ENCODE measurements around the gene MAML3. TPM values are rescaled to one million over a fixed set of nuclear protein-coding genes. Genes with fewer than 3 reads are reported as not detected.

The MAML3 gene
- total RNA-seq, 2 experiments from 2014 or later, result 4.0 to 4.1 TPM

- H3K4me1 Mint-ChIP-seq (ENCODE audit: low read depth), result peaks cover 34% of the 10 kb centered on the region
- H3K27me3 Mint-ChIP-seq (ENCODE audit: low read depth), result peaks cover 11% of the 10 kb centered on the region
- no peak overlapping the region for H3K4me3 Mint-ChIP-seq
- ChIA-PET CTCF (interaction anchor here (1.0 to 1.1 kb wide), 2 partner anchors 43 to 112 kb away, joined by 3 read pairs; no protein-coding TSS in a partner anchor), POLR2A (no interaction called here)
- no peaks in the 10 kb centered on the region for H3K9me3 Mint-ChIP-seq (ENCODE audit: insufficient read depth)
- H3K27ac Mint-ChIP-seq, result no peak overlapping the region
- ATAC-seq (no peak), DNase-seq (no peak)
- peaks cover 5% of the 10 kb centered on the region for H3K36me3 Mint-ChIP-seq (ENCODE audit: low read depth)
Observed at GRCh38 chr4:140138428-140138827, 15.6 kb downstream of the MAML3 start.

GRCh38 chr4:140137671-140138070 is 16.3 kb downstream of the MAML3 start:
- no peak overlapping the region for H3K4me3 Mint-ChIP-seq
- no peaks in the 10 kb centered on the region for H3K9me3 Mint-ChIP-seq (ENCODE audit: insufficient read depth)
- H3K36me3 Mint-ChIP-seq (ENCODE audit: low read depth), result peaks cover 5% of the 10 kb centered on the region
- DNase-seq, result no peak
- no peak for ATAC-seq
- peaks cover 29% of the 10 kb centered on the region for H3K4me1 Mint-ChIP-seq (ENCODE audit: low read depth)
- peaks cover 10% of the 10 kb centered on the region for H3K27me3 Mint-ChIP-seq (ENCODE audit: low read depth)
- ChIA-PET POLR2A (no interaction called here), CTCF (interaction anchor here (1.0 to 1.1 kb wide), 2 partner anchors 43 to 113 kb away, joined by 3 read pairs; no protein-coding TSS in a partner anchor)
- no peak overlapping the region for H3K27ac Mint-ChIP-seq

- ATAC-seq (no peak), DNase-seq (no peak)
- Mint-ChIP-seq H3K4me1 (ENCODE audit: low read depth) (peaks cover 34% of the 10 kb centered on the region), H3K4me3 (no peak overlapping the region), H3K27me3 (ENCODE audit: low read depth) (peaks cover 8% of the 10 kb centered on the region), H3K27ac (no peak overlapping the region), H3K36me3 (ENCODE audit: low read depth) (peaks cover 5% of the 10 kb centered on the region), H3K9me3 (ENCODE audit: insufficient read depth) (no peaks in the 10 kb centered on the region)
- ChIA-PET CTCF (no interaction called here), POLR2A (no interaction called here)
Observed at GRCh38 chr4:140136509-140136908, 17.5 kb downstream of the MAML3 start.

- ChIA-PET POLR2A (no interaction called here), CTCF (no interaction called here)
- Mint-ChIP-seq H3K36me3 (ENCODE audit: low read depth) (peaks cover 5% of the 10 kb centered on the region), H3K27me3 (ENCODE audit: low read depth) (peaks cover 7% of the 10 kb centered on the region), H3K4me1 (ENCODE audit: low read depth) (peaks cover 26% of the 10 kb centered on the region), H3K4me3 (no peak overlapping the region), H3K9me3 (ENCODE audit: insufficient read depth) (no peaks in the 10 kb centered on the region), H3K27ac (no peak overlapping the region)
- DNase-seq (no peak), ATAC-seq (no peak)
Observed at GRCh38 chr4:140135529-140136088, 18.4 kb downstream of the MAML3 start.

- ChIA-PET CTCF (no interaction called here), POLR2A (interaction anchor here (0.7 kb wide), 1 partner anchor 13 kb away, joined by 3 read pairs; no protein-coding TSS in a partner anchor)
- DNase-seq, result no peak
- Mint-ChIP-seq H3K9me3 (ENCODE audit: insufficient read depth) (no peaks in the 10 kb centered on the region), H3K36me3 (ENCODE audit: low read depth) (peaks cover 5% of the 10 kb centered on the region), H3K4me1 (ENCODE audit: low read depth) (peaks cover 24% of the 10 kb centered on the region), H3K4me3 (no peak overlapping the region), H3K27ac (no peak overlapping the region), H3K27me3 (ENCODE audit: low read depth) (peaks cover 5% of the 10 kb centered on the region)
- ATAC-seq, result no peak
Observed at GRCh38 chr4:140134746-140135425, 19.1 kb downstream of the MAML3 start.

GRCh38 chr4:140133576-140133975 is 20.4 kb downstream of the MAML3 start:
- no peak overlapping the region for H3K27ac Mint-ChIP-seq
- peaks cover 24% of the 10 kb centered on the region for H3K4me1 Mint-ChIP-seq (ENCODE audit: low read depth)
- H3K27me3 Mint-ChIP-seq (ENCODE audit: low read depth), result peaks cover 5% of the 10 kb centered on the region
- ATAC-seq (no peak), DNase-seq (no peak)
- no peak overlapping the region for H3K4me3 Mint-ChIP-seq
- ChIA-PET CTCF (interaction anchor here (1.1 to 2.4 kb wide), 4 partner anchors 9 to 13 kb away, joined by 3 to 7 read pairs (median 6); no protein-coding TSS in a partner anchor), POLR2A (interaction anchor here (2.0 kb wide), 1 partner anchor 17 kb away, joined by 6 read pairs; no protein-coding TSS in a partner anchor)
- H3K36me3 Mint-ChIP-seq (ENCODE audit: low read depth), result peaks cover 5% of the 10 kb centered on the region
- no peaks in the 10 kb centered on the region for H3K9me3 Mint-ChIP-seq (ENCODE audit: insufficient read depth)

- peaks cover 14% of the 10 kb centered on the region for H3K4me1 Mint-ChIP-seq (ENCODE audit: low read depth)
- H3K27ac Mint-ChIP-seq, result no peak overlapping the region
- H3K9me3 Mint-ChIP-seq (ENCODE audit: insufficient read depth), result no peaks in the 10 kb centered on the region
- ChIA-PET CTCF (interaction anchor here (0.8 to 2.4 kb wide), 5 partner anchors 9 to 44 kb away, joined by 3 to 7 read pairs (median 4); no protein-coding TSS in a partner anchor), POLR2A (interaction anchor here (0.9 to 2.0 kb wide), 3 partner anchors 11 to 18 kb away, joined by 3 to 6 read pairs (median 3); no protein-coding TSS in a partner anchor)
- no peak overlapping the region for H3K4me3 Mint-ChIP-seq
- no peak for ATAC-seq
- DNase-seq, result no peak
- H3K36me3 Mint-ChIP-seq (ENCODE audit: low read depth), result peaks cover 2% of the 10 kb centered on the region
- H3K27me3 Mint-ChIP-seq (ENCODE audit: low read depth), result no peaks in the 10 kb centered on the region
Observed at GRCh38 chr4:140131675-140132229, 22.2 kb downstream of the MAML3 start.

- no peak for ATAC-seq
- Mint-ChIP-seq H3K27ac (no peak overlapping the region), H3K4me1 (ENCODE audit: low read depth) (peaks cover 18% of the 10 kb centered on the region), H3K4me3 (no peak overlapping the region), H3K36me3 (ENCODE audit: low read depth) (peaks cover 3% of the 10 kb centered on the region), H3K9me3 (ENCODE audit: insufficient read depth) (no peaks in the 10 kb centered on the region), H3K27me3 (ENCODE audit: low read depth) (no peaks in the 10 kb centered on the region)
- POLR2A ChIA-PET, result interaction anchor here (0.6 to 1.0 kb wide), 2 partner anchors 35 to 185 kb away, joined by 3 read pairs; no protein-coding TSS in a partner anchor
- CTCF ChIA-PET, result interaction anchor here (1.1 kb wide), 1 partner anchor 18 kb away, joined by 3 read pairs; no protein-coding TSS in a partner anchor
- no peak for DNase-seq
Observed at GRCh38 chr4:140130677-140131076, 23.3 kb downstream of the MAML3 start.

- ChIA-PET CTCF (interaction anchor here (0.7 to 1.1 kb wide), 2 partner anchors 11 to 75 kb away, joined by 3 to 4 read pairs; no protein-coding TSS in a partner anchor), POLR2A (no interaction called here)
- Mint-ChIP-seq H3K4me1 (ENCODE audit: low read depth) (peaks cover 28% of the 10 kb centered on the region), H3K4me3 (no peak overlapping the region), H3K36me3 (ENCODE audit: low read depth) (peaks cover 5% of the 10 kb centered on the region), H3K9me3 (ENCODE audit: insufficient read depth) (no peaks in the 10 kb centered on the region), H3K27me3 (ENCODE audit: low read depth) (no peaks in the 10 kb centered on the region), H3K27ac (no peak overlapping the region)
- no peak for DNase-seq
- ATAC-seq, result no peak
Observed at GRCh38 chr4:140127422-140127821, 26.6 kb downstream of the MAML3 start.

GRCh38 chr4:140126261-140126660 is 27.7 kb downstream of the MAML3 start:
- Mint-ChIP-seq H3K27ac (no peak overlapping the region), H3K4me1 (ENCODE audit: low read depth) (peaks cover 25% of the 10 kb centered on the region), H3K9me3 (ENCODE audit: insufficient read depth) (no peaks in the 10 kb centered on the region), H3K27me3 (ENCODE audit: low read depth) (no peaks in the 10 kb centered on the region), H3K36me3 (ENCODE audit: low read depth) (peaks cover 8% of the 10 kb centered on the region), H3K4me3 (no peak overlapping the region)
- ChIA-PET POLR2A (no interaction called here), CTCF (no interaction called here)
- ATAC-seq, result no peak
- DNase-seq, result no peak

- no peak for ATAC-seq
- no peak overlapping the region for H3K4me3 Mint-ChIP-seq
- CTCF ChIA-PET, result interaction anchor here (1.2 kb wide), 1 partner anchor 35 kb away, joined by 3 read pairs; no protein-coding TSS in a partner anchor
Observed at GRCh38 chr4:140125374-140125773, 28.6 kb downstream of the MAML3 start.

More at GRCh38 chr4:140125374-140125773, 28.6 kb downstream of the MAML3 start:
- H3K4me1 Mint-ChIP-seq (ENCODE audit: low read depth), result peaks cover 25% of the 10 kb centered on the region
- no peak for DNase-seq
- no peaks in the 10 kb centered on the region for H3K27me3 Mint-ChIP-seq (ENCODE audit: low read depth)
- POLR2A ChIA-PET, result no interaction called here
- no peak overlapping the region for H3K27ac Mint-ChIP-seq
- H3K9me3 Mint-ChIP-seq (ENCODE audit: insufficient read depth), result no peaks in the 10 kb centered on the region
- peaks cover 8% of the 10 kb centered on the region for H3K36me3 Mint-ChIP-seq (ENCODE audit: low read depth)

Data from activated CD8-positive, alpha-beta T cell treated with anti-CD3 and anti-CD28 coated beads, Interleukin-2, amount 10 ng/mL, durations not matched to agents 7 days and 5 days (primary cell).